ENCODE results near the gene FBRS.
"Not testable (repeated sequence)": the region's sequence is repeated elsewhere in the genome, so short reads cannot be mapped to it uniquely, and the experiment has no call there.

Gene FBRS

GRCh38 chr16:30699615-30700099, 41.4 kb downstream of the FBRS start:
- H3K4me1 ChIP-seq (ENCODE audit: control insufficient read depth, insufficient read depth, low read depth, low read length): peaks cover 8% of the 10 kb centered on the region
- H4K91ac ChIP-seq (ENCODE audit: low read length): no peak overlapping the region
- H2BK15ac ChIP-seq (ENCODE audit: low read depth, poor library complexity, severe bottlenecking): no peak overlapping the region
- peak overlapping the region; percentile 98 to 99 for H3K4me3 ChIP-seq (ENCODE audit: insufficient read depth in 1 of 2, low read depth in 1 of 2, low read length in 2 of 2)
- no peak overlapping the region for H3K18ac ChIP-seq (ENCODE audit: low read depth in 1 of 2, low read length in 2 of 2)
- no peak for DNase-seq
- no peak overlapping the region for H2BK12ac ChIP-seq (ENCODE audit: low read length in 2 of 2)
- peak overlapping the region; percentile 49 for H2AK5ac ChIP-seq (ENCODE audit: low read length, severe bottlenecking)
- H3K4me2 ChIP-seq (ENCODE audit: low read length, poor library complexity, severe bottlenecking): peak overlapping the region; percentile 94
- no peak overlapping the region for H2AFZ ChIP-seq (ENCODE audit: low read depth, low read length)
- peak overlapping the region in 1 of 2 experiments; percentile 28 for H3K14ac ChIP-seq (ENCODE audit: low read length in 2 of 2)
- no peaks in the 10 kb centered on the region for H3K9me3 ChIP-seq (ENCODE audit: control insufficient read depth, low read length)
- H2BK5ac ChIP-seq (ENCODE audit: low read depth, low read length, poor library complexity, severe bottlenecking): no peak overlapping the region
- H2BK120ac ChIP-seq (ENCODE audit: low read depth, low read length): no peak overlapping the region
- peaks cover 11% of the 10 kb centered on the region for H3K79me1 ChIP-seq (replicated peaks; ENCODE audit: low read length, poor library complexity, severe bottlenecking)
- no peak overlapping the region for H3K23ac ChIP-seq (ENCODE audit: low read length in 2 of 2)
- H3K36me3 ChIP-seq (ENCODE audit: control insufficient read depth in 1 of 2, insufficient read depth in 2 of 2, low read depth in 1 of 2, low read length in 2 of 2): peaks cover 29 to 44% of the 10 kb centered on the region in 2 experiments
- H3K27me3 ChIP-seq (ENCODE audit: control insufficient read depth in 1 of 2, insufficient read depth in 1 of 2, low read length in 2 of 2): no peaks in the 10 kb centered on the region
- peak overlapping the region in 1 of 2 experiments; percentile 88 for H3K4ac ChIP-seq (ENCODE audit: low read depth in 1 of 2, low read length in 2 of 2)
- WGBS: 71% methylated on average over 6 of the region's 8 CpGs
- H4K8ac ChIP-seq (ENCODE audit: low read length): no peak overlapping the region
- peak overlapping the region; percentile 82 for H3K27ac ChIP-seq (ENCODE audit: low read length, poor library complexity, severe bottlenecking)
- peak overlapping the region; percentile 100 for H3K9ac ChIP-seq (ENCODE audit: low read length)

DNA sequence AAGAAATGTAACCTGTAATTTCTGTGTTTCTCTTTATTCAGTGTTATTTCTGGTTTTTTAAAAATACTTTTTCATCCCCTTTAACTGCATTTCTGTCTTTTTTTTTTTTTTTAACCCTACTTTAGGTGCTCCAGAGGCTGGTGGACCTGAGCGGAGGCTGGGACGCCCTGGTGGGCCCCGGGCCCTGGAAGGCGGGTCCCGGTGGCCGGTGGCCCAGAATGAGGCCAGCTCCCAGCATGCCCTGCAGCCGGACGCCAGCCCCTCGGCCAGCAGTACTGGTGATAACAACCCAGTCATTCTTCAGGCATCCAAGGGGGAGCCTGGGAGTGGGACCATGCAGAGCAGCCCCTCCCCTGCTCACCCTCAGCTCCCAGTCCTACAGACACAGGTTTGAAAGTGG, 42.3 kb downstream of the FBRS start:
- Histone ChIP-seq H2AK5ac (ENCODE audit: low read length, severe bottlenecking) (no peak overlapping the region), H4K8ac (ENCODE audit: low read length) (no peak overlapping the region), H3K4me3 (ENCODE audit: insufficient read depth in 1 of 2, low read depth in 1 of 2, low read length in 2 of 2) (peak overlapping the region; percentile 8 to 98), H3K14ac (ENCODE audit: low read length in 2 of 2) (no peak overlapping the region), H3K9ac (ENCODE audit: low read length) (peak overlapping the region; percentile 100), H2BK5ac (ENCODE audit: low read depth, low read length, poor library complexity, severe bottlenecking) (no peak overlapping the region), H2BK12ac (ENCODE audit: low read length in 2 of 2) (peak overlapping the region in 1 of 2 experiments; percentile 26), H3K23ac (ENCODE audit: low read length in 2 of 2) (peak overlapping the region in 1 of 2 experiments; percentile 91), H3K4me2 (ENCODE audit: low read length, poor library complexity, severe bottlenecking) (peak overlapping the region; percentile 38), H2BK15ac (ENCODE audit: low read depth, poor library complexity, severe bottlenecking) (no peak overlapping the region), H4K91ac (ENCODE audit: low read length) (no peak overlapping the region), H3K9me3 (ENCODE audit: control insufficient read depth, low read length) (no peaks in the 10 kb centered on the region), H3K79me1 (replicated peaks; ENCODE audit: low read length, poor library complexity, severe bottlenecking) (peaks cover 13% of the 10 kb centered on the region), H3K18ac (ENCODE audit: low read depth in 1 of 2, low read length in 2 of 2) (no peak overlapping the region), H3K36me3 (ENCODE audit: control insufficient read depth in 1 of 2, insufficient read depth in 2 of 2, low read depth in 1 of 2, low read length in 2 of 2) (peaks cover 37 to 51% of the 10 kb centered on the region in 2 experiments), H3K27ac (ENCODE audit: low read length, poor library complexity, severe bottlenecking) (peak overlapping the region; percentile 48), H3K4me1 (ENCODE audit: control insufficient read depth, insufficient read depth, low read depth, low read length) (peaks cover 8% of the 10 kb centered on the region), H3K4ac (ENCODE audit: low read depth in 1 of 2, low read length in 2 of 2) (no peak overlapping the region), H2BK120ac (ENCODE audit: low read depth, low read length) (no peak overlapping the region), H2AFZ (ENCODE audit: low read depth, low read length) (no peak overlapping the region), H3K27me3 (ENCODE audit: control insufficient read depth in 1 of 2, insufficient read depth in 1 of 2, low read length in 2 of 2) (no peaks in the 10 kb centered on the region)
- WGBS: 76% methylated on average over 9 of the region's 9 CpGs
- DNase-seq: peak; percentile 11

GRCh38 chr16:30700971-30701370, 42.7 kb downstream of the FBRS start:
- Histone ChIP-seq H2AFZ (ENCODE audit: low read depth, low read length) (no peak overlapping the region), H3K23ac (ENCODE audit: low read length in 2 of 2) (no peak overlapping the region), H2AK5ac (ENCODE audit: low read length, severe bottlenecking) (no peak overlapping the region), H2BK120ac (ENCODE audit: low read depth, low read length) (no peak overlapping the region), H3K4me3 (ENCODE audit: insufficient read depth in 1 of 2, low read depth in 1 of 2, low read length in 2 of 2) (peak overlapping the region in 1 of 2 experiments; percentile 98), H3K27me3 (ENCODE audit: control insufficient read depth in 1 of 2, insufficient read depth in 1 of 2, low read length in 2 of 2) (no peaks in the 10 kb centered on the region), H2BK12ac (ENCODE audit: low read length in 2 of 2) (no peak overlapping the region), H3K18ac (ENCODE audit: low read depth in 1 of 2, low read length in 2 of 2) (no peak overlapping the region), H3K9ac (ENCODE audit: low read length) (peak overlapping the region; percentile 100), H3K36me3 (ENCODE audit: control insufficient read depth in 1 of 2, insufficient read depth in 2 of 2, low read depth in 1 of 2, low read length in 2 of 2) (peaks cover 42 to 56% of the 10 kb centered on the region in 2 experiments), H4K91ac (ENCODE audit: low read length) (no peak overlapping the region), H4K8ac (ENCODE audit: low read length) (no peak overlapping the region), H3K4ac (ENCODE audit: low read depth in 1 of 2, low read length in 2 of 2) (no peak overlapping the region), H2BK5ac (ENCODE audit: low read depth, low read length, poor library complexity, severe bottlenecking) (no peak overlapping the region), H3K4me1 (ENCODE audit: control insufficient read depth, insufficient read depth, low read depth, low read length) (peaks cover 8% of the 10 kb centered on the region), H3K14ac (ENCODE audit: low read length in 2 of 2) (no peak overlapping the region), H3K9me3 (ENCODE audit: control insufficient read depth, low read length) (no peaks in the 10 kb centered on the region), H3K4me2 (ENCODE audit: low read length, poor library complexity, severe bottlenecking) (peak overlapping the region; percentile 38), H3K27ac (ENCODE audit: low read length, poor library complexity, severe bottlenecking) (peak overlapping the region; percentile 48), H2BK15ac (ENCODE audit: low read depth, poor library complexity, severe bottlenecking) (no peak overlapping the region), H3K79me1 (replicated peaks; ENCODE audit: low read length, poor library complexity, severe bottlenecking) (peaks cover 16% of the 10 kb centered on the region)
- DNase-seq: no peak
- 100% methylated on average over 4 of the region's 5 CpGs for WGBS

DNA sequence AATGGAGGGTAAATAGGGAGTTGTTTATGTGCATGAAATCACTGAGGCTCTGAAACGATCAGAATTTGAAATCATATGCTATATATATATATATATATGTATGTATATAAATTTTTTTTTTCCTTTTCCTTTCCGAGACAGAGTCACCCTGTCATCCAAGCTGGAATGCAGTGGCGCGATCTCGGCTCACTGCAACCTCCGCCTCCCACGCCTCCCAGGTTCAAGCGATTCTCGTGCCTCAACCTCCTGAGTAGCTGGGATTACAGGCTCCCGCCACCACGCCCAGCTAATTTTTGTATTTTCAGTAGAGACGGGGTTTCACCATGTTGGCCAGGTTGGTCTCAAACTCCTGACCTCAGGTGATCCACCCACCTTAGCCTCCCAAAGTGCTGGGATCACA, 44.8 kb downstream of the FBRS start:
- not testable (repeated sequence) for H3K27ac ChIP-seq (ENCODE audit: low read length, poor library complexity, severe bottlenecking); H2BK120ac ChIP-seq (ENCODE audit: low read depth, low read length); H3K14ac ChIP-seq (ENCODE audit: low read length in 2 of 2); H3K9me3 ChIP-seq (ENCODE audit: control insufficient read depth, low read length); H3K27me3 ChIP-seq (ENCODE audit: control insufficient read depth in 1 of 2, insufficient read depth in 1 of 2, low read length in 2 of 2); H3K9ac ChIP-seq (ENCODE audit: low read length); H4K8ac ChIP-seq (ENCODE audit: low read length); H2BK5ac ChIP-seq (ENCODE audit: low read depth, low read length, poor library complexity, severe bottlenecking); H2AFZ ChIP-seq (ENCODE audit: low read depth, low read length); H2AK5ac ChIP-seq (ENCODE audit: low read length, severe bottlenecking); H3K18ac ChIP-seq (ENCODE audit: low read depth in 1 of 2, low read length in 2 of 2); H4K91ac ChIP-seq (ENCODE audit: low read length); H3K4me3 ChIP-seq (ENCODE audit: insufficient read depth in 1 of 2, low read depth in 1 of 2, low read length in 2 of 2); H3K4me2 ChIP-seq (ENCODE audit: low read length, poor library complexity, severe bottlenecking); DNase-seq; H2BK12ac ChIP-seq (ENCODE audit: low read length in 2 of 2); H3K4ac ChIP-seq (ENCODE audit: low read depth in 1 of 2, low read length in 2 of 2); H3K23ac ChIP-seq (ENCODE audit: low read length in 2 of 2); H3K4me1 ChIP-seq (ENCODE audit: control insufficient read depth, insufficient read depth, low read depth, low read length); H2BK15ac ChIP-seq (ENCODE audit: low read depth, poor library complexity, severe bottlenecking)
- 95% methylated on average over 11 of the region's 12 CpGs for WGBS
- Histone ChIP-seq H3K79me1 (replicated peaks; ENCODE audit: low read length, poor library complexity, severe bottlenecking) (peaks cover 30% of the 10 kb centered on the region), H3K36me3 (ENCODE audit: control insufficient read depth in 1 of 2, insufficient read depth in 2 of 2, low read depth in 1 of 2, low read length in 2 of 2) (peaks cover 55 to 77% of the 10 kb centered on the region in 2 experiments)

Data from mesenchymal stem cell (in vitro differentiated cells and primary cell).